Activated CD4-positive, CD25-positive, alpha-beta regulatory T cell treated with anti-CD3 and anti-CD28 coated beads, Interleukin-2, amount 50 U/mL, for 16 hours (primary cell): ENCODE results near the gene NPIPB6.

Experiments used
- DNase-seq: peaks from one replicate; pipeline ENCODE4 v3.0.0-alpha.2; 2020; ENCODE audit warnings: low read depth, low spot score

Gene NPIPB6

DNA sequence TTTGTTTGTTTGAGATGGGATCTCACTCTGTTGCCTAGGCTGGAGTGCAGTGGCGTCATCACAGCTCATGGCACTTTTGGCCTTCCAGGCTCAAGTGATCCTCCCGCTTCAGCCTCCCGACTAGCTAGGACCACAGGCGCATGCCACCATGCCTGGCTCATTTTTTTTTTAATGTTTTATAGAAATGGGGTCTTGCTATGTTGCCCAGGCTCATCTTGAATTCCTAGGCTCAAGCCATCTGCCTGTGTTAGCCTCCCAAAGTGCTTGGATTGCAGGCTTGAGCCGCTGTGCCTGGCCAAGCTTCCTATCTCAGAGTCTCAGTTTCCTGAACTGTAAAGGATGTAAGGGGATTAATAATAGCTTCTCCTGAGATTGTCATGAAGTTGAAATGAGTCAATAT lies 63.0 kb downstream of the NPIPB6 start:
- DNase-seq: no peak

- no peak for DNase-seq
Observed at GRCh38 chr16:28298511-28298878, 64.8 kb downstream of the NPIPB6 start.

DNA sequence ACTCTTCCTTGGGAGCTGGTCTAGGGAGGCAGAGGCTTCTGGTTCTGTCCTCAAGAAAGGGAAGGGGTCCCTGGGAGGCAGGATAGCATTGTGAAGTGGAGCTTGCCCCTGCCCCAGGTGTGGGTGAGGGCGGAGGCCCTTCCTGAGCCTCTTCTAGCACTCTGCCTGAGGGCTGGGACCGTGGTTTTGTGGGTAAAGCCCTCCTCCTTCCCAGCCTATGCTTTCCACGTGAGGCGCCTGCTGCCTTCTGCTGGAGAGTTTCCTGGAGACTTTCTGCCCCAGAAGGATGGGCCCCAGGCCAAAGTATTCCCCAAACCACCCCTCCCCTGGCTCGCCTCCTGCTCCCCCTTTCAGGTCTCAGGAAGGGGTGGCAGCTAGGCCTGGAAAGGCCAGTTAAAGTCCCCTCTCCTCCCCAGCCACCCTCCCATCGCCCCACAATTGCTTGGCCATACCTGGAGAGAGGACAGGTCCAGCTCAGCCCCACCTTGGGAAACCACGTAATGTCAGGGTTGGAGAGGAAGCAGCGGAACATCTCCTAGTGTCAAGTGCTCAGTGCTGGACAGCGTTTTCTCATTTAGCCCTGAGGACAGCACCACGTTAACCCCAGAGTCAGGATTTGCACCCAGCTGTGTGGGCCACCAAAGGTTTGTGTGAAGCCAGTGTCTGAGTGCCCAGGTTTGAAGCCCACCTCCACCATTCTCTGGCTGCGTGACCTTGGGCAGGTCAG lies 65.4 kb downstream of the NPIPB6 start:
- DNase-seq: no peak

DNA sequence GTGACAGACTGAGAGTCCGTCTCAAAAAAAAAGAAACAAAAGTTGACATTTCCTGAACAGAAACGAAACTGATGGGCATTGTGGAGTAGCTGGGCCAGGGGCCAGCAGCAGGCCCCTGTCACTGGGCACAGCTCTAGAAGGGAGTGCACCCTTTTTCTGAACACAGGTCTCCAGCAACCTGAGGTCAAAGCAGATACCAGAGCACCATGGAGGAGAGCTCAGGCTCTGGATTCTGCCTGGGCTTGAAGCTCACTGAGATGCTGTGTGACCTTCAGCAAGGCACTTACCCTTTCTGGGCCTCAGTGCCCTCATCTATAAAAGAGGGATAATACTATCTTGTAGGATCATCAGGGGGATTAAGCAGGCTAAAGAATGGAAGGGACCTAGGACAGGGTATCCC lies 66.0 kb downstream of the NPIPB6 start:
- no peak for DNase-seq

DNA sequence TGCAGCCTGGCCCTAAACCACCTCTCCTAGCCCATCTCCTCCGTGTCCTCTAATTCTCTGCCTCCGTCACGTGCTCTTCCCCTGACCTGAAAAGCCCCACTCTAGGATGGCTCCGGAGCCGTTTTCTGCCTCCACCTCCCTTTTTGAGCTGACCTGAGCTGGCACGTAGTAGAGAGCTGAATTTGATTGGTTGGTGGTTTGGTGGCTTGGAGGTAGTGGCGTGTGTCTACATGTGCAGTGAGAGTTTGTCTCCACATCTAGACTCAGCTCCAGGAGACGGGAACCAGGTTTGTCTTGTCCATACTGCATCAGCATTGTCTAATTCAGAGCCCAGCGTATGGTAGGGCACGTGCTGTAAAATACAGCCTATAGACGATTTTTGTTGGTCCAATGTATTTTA lies 68.0 kb downstream of the NPIPB6 start:
- no peak for DNase-seq

GRCh38 chr16:28294201-28294600 lies 69.1 kb downstream of the NPIPB6 start:
- DNase-seq: no peak

GRCh38 chr16:28293601-28293960 lies 69.7 kb downstream of the NPIPB6 start:
- DNase-seq: no peak

DNA sequence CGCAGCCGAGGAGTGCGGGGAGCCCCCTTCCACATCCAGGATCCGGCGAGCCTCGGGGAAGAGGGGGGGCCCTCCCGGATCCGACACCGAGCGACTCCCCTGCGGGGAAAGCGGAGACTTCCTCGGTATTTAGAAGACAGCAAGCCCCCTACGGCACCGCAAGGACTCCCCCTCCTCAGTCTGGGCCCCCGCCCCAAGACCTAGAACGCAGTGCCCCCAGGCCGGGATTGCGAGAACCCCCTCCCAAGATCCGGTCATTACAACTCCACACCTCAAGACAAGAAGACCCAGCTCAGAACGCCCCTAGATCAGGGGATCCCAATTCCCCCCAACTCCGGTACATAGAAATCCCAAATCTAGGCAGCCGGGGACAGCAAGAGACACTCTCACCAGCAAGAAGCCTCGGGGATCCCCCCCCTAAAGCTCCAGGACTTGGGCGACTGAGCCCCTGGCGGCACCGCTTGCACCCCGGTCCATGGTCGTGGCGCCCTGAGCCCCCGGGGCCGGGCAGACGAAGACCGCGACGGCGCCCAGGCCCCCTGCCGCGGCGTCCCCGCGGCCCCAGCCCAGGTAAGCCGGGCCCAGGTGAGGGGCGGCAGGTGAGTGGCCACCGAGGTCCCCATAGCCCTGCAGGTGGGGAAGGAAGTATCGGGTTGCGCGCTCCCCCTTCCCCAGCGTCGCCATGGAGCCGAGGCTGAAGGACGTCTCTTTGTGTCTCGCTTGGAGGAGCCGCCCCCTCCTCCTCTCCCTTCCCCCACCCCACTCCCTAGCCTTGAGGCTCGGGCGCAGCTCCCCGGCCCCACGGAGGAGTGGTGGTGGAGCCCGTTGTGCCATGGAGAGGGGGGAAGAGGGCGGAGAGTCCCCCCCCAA lies 70.3 kb downstream of the NPIPB6 start:
- DNase-seq: no peak
